HG02840 (cell line): ENCODE data around the gene RFX3.

Experiments
- ATAC-seq: cut with Tn5 transposase; IDR thresholded peaks from one replicate; pipeline ENCODE4 v1.9.1; 2021; ENCODE audit warnings: mild to moderate bottlenecking, moderate library complexity, moderate number of reproducible peaks; ENCODE audit not compliant: unreplicated experiment, low FRiP score

The RFX3 gene

DNA sequence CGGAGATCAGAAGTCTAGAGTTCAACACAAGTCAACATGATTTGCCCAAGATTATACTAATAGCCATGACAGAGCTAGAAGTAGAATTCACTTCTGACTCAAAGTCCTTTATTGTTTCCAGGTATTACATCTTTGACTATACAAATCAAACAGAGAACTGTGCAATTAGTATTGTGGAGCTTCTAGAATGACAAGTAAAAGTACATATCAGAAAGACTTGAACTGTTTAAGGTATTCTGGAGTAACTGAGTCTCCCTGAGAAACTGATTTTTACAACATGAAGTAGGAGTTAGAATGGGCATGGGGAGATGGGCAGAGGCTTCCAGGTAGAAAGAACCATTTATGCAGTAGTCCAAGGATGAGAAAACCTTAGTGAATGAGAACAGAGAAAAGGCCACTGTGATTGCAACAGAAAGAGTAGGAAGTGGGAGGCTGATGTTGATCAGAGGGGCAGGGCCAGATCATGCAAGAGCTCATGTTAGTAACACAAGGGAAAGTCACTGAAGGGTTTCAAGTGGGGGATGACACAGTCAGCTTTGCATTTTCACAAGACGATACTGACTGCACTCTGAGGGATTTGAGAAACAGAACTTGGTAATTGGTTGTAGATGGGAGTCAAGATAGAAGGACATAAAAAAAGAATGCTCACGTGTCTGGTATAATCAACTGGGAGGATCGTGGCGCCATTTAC is 280.7 kb downstream of the RFX3 start:
- peak; percentile 65 for ATAC-seq

DNA sequence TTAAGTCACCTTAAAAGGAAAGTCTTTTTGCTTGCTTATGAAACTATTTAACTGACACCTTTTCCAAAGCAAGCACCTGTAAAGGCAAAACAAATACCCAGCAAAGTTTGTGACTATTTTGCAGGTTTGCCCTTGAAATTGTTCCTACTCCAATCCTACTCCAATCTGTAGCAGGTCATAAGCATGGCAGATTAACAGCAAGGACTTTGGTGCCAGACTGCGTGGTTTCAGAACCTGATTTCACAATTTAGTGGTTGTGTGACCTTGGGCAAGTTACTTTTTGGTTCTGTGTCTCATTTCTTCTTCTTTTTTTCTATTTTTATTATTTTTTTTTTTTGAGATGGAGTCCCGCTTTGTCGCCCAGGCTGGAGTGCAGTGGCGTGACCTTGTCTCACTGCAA is 282.1 kb downstream of the RFX3 start:
- ATAC-seq: no peak

DNA sequence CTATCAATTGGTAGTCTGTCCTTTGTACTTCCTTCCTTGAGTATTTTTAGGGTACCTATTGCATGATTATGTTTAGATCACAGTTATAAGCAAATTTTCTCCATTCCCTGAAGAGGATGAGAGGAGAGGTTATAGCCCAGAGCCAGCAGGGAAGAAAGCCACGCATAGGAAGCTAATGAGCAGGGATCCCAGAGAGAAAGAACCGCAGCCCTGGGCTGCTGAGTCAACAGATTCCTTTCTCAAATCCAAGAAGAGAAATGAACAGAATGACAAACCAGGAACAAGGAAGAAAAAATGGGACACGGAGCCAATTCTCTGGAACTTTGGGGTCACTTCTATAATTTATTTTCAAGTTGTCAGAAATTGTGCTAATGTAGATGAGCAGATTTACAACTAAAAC is 284.5 kb downstream of the RFX3 start:
- no peak for ATAC-seq

DNA sequence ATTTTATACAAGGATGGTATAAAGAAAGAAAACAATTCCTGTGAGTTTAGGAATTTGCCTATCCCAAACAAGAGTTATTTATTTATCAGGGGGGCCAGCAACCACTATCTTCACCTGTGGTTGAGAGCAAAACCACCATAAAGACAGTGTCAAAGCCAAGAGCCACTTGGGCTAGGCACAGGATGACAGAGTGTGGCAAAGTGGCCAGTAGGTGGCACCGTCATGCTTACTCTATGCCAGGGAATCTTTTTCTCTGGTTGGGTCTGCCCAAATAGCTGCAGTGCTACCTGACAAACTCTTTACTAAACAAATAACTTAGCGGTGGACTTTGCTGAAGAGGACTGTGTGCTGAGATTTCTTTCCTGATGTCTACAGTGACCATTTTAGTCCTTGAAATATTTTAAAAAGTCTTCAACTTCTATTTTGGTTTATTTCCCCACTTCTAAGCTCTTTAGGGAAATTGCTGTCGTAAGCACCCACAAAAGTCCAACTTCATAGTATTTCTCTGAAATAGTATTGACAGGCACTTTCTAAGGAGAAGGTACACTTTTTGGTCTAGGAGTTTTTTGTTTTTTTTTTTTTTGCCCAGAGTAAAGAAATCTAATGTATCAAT is 285.0 kb downstream of the RFX3 start:
- ATAC-seq: peak; percentile 82

DNA sequence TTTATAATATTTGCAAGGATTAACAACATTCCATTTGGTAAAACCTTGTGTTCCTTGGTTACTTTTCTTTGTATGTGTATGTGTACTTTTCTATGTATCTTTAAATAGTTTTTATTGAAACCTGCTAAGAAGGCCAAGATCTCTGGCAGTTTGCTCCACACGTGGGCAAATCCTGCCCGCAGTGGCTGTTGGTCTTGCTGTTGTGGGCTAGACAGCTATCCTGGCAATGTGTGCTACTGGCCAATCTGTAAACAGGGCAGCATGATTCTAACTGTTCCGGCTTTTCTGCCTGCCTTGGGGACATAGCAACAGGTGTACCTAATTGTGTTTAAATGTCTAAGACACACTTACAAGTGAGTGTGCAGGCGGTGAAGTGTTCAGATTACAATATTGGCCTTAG is 286.6 kb downstream of the RFX3 start:
- no peak for ATAC-seq

DNA sequence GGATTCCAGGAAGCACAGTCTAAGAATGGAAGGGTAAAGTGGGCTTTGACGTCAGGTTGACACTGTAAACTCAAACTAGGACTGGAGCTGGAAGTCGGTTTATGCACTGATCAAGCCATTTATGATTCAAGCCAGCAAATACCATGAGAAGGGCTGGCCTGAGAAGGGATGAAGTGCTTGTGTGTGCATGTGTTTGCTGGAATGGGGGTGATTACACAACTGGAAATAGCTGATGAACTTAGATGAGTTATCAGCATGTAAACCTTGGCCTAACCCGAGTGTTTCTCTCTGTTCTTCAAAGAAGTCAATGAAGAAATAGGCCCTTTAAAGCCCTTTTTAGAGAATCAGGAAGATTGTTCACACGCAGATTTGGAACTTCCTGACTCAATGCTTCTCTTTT is 287.6 kb downstream of the RFX3 start:
- no peak for ATAC-seq

DNA sequence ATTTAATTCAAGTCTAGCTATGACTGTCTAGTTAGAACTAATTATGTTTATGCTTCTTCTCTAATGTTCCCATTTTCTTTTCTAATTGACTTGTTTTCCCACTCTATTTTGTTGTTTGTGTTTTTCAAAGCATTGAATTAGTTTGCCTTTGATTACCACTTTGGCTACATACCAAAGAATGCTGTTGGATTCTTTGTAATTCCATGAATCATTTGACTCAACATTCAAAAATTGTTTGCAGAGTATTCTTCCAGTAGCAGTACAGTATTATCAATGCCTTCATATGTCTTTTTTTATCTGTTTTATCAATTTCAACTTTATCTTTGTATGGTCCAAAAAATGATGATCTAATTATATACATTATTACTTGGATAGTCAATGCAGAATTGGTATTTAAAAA is 288.7 kb downstream of the RFX3 start:
- ATAC-seq: no peak

DNA sequence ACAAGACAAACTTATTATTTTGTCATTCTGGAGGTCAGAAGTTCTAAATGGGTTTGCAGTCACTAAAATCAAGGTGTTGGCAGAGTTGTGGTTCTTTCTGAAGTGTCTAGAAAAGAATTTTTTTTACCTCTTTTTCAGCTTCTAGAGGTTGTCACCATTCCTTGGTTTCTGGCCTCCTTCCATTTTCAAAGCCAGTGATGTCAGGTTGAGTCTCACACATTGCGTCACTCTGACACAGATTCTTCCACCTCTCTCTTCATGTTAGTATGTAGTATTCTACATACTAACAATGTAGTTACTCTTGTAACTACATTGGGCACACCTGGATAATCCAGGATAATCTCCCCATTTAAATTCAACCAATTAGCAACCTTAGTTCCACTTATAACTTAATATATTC is 290.3 kb downstream of the RFX3 start:
- ATAC-seq: no peak

DNA sequence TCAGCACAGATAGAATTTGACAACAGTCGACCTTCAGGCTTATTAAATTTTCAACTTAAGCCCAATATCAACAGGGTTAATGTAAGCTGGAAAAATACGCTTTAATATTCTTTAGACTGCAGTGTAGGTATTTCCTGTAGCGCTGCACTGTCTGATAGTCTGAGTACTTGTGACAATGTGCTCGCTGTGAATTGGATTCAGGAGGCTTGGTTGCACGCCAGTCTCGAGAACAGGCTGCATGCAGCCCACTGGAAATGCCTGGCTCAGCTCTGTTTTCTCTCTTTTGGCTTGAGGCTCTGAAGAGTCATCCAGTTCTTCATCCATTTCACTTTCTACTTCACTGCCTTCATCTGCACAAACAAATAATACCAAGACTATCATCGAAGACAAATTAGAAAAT is 300.9 kb downstream of the RFX3 start:
- no peak for ATAC-seq

DNA sequence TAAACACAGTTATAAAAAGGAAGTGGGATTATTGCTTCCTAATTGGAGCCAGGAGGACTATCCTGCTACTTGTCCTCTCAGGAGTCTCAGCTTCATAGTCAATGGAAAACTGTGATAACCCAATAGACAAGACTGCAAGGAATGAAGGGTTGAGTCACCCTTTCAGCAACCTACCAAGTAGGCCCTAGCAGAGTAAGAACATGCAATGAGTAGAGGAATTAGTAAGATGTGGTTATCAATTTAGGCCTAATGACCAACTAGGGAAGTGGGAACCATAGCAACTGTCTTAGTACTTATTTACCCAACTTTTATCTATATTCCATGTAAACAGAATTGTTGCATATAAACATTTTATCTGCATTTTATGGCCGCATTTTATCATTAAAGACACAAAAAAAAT is 310.1 kb downstream of the RFX3 start:
- ATAC-seq: no peak

DNA sequence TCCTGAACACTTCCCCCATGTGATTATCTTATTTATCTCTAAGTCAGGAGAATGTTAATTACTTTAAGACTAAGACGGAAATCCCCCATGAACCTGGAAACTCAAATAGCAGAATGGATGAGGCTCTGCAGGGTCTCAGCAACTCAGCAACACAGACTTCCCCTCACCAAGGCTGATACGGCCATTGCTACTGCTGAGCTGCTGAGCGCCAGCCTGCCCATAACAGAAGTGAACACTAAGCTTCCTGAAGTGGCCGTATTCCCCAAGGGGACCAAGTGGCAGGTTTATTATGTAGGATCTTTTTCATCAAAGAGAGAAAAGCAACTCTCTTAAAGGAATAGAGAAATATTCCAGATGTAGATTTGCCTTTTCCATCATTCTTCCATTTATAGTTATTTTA is 311.1 kb downstream of the RFX3 start:
- ATAC-seq: no peak

DNA sequence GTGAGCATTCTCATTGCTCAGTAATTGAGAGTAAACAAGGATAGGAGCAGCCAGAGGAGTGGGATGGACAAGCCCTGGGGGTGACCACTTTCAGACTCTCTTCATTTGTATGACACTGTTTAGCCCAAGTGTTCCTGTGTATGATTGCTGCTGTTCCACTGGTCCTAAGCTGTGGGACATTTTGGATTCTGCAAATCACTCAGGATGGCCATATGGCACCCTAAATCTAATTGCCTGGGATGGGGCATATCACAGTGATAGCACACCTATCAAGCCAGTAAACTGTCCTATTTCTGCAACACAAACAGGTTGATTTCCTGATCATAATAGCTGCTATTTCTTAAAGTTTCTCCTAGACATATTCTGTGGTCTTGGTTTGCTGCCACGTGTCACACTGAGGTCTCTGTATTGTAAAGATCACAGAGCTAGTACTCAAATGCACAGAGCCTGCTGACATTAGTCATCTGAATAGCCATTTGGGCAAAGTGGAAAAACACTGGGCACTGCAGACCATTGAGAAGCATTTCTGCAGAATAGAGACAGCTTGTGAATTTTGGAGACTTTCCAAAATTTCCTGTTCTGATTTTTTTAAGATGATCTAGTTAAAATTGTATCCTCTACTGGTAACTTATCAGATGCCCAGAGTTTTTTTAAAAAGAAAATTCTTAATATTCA is 320.2 kb downstream of the RFX3 start:
- no peak for ATAC-seq

DNA sequence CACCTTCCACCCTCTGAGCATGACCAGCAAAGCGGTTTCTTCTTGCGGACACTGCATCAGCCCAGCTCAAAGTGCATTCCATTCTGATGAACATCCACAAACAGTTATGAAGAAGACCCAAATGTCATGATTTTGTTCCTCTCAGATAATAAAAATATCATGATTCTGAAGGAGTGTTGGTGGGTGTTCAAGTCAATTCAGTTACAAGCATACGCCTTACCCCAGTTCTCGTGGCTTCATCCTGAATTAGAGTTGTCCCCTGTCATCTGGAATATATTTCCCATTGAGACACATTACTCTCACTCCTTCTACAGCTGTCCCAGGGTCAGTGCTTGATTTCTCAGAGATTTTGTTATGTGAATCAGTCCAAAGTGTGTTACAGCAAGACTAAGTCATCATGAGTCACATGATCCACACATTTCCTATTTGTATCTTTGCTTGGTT is 325.4 kb downstream of the RFX3 start:
- no peak for ATAC-seq

DNA sequence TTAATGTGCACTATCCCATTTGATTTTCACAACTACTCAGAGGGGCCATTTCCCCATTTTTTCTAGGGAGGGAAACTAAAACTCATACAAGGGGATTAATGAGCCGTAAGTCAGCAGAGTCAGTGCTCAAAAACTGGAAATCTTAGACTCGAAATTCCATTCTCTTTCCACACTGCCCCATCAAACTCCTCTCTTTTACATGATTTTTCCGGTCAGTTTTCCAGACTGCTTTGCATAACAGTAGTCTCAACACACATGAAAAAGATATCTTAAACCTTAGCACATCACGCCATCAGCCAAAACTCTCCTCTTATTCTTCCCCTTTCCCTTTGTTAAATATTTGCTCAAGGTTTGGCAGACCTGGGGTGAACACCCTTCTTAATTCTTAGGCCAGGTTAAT is 332.0 kb downstream of the RFX3 start:
- no peak for ATAC-seq

DNA sequence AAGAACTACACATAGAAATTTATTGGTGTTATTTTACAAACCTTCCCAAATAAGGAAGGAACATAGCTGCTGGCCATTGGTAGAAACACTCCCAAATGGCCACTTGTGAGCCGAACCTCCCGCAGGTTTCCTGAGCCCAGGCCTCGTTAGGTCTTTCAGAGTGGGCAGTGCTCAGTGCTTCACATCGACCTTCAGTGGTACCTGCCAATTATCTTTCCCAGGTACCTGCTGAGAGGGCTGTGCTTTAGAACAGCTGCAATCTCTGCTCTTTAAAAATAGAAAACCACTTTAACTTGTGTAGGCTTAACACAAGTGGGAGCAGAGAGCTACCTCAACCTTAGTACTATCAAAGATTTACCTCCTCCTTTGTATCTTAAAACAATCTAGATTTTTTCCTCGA is 334.1 kb downstream of the RFX3 start:
- no peak for ATAC-seq

DNA sequence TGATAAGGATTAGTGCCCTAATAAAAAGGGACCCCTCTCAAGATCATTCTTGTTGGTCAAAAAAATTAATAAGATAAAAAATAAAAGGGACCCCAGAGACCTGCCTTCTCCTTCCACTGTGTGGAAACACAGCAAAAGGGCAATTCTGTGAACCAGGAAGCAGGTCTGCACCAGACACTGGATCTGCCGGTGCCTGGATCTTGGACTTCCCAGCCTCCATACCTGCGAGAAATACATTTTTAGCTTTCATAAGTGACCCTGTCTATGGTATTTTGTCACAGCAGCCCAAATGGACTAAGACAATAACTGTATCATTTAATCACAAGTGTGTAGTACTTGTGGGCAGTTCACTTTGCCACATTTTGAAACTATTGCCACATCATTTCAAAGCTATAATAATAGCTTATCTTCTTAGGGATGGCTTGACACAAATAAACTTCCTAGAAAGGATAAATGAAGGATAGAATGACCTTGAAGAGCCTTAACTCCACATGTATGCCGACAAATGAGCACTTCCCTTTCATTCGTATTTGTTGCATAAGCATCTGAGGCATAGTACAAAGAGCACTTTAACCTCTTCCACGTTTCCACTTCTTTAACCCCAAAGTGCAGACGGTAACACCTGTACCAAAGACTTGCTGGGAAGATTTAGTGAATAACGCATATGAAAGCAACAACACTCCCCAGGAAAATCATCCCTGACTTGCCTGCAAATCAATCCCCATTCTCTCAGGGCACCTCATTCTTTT is 336.5 kb downstream of the RFX3 start:
- no peak for ATAC-seq

DNA sequence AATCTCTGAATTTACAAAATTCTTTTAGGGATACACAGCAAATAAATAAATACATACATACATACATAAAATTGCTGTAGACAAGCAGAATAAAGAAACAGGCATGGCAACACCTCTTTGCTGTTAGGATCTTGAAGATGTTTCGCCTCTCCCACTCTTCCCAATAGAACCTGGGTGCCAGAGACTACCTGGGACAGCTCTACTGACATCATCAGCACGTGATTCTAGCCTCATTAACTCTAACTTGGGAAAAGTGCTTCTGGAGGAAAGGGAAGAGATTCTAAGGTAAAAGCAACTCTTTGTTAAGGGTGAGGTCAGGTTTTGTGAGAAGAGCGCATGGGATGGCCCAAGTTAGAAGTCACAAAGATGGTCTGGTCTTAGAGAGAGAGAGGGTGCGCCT is 339.1 kb downstream of the RFX3 start:
- ATAC-seq: no peak

DNA sequence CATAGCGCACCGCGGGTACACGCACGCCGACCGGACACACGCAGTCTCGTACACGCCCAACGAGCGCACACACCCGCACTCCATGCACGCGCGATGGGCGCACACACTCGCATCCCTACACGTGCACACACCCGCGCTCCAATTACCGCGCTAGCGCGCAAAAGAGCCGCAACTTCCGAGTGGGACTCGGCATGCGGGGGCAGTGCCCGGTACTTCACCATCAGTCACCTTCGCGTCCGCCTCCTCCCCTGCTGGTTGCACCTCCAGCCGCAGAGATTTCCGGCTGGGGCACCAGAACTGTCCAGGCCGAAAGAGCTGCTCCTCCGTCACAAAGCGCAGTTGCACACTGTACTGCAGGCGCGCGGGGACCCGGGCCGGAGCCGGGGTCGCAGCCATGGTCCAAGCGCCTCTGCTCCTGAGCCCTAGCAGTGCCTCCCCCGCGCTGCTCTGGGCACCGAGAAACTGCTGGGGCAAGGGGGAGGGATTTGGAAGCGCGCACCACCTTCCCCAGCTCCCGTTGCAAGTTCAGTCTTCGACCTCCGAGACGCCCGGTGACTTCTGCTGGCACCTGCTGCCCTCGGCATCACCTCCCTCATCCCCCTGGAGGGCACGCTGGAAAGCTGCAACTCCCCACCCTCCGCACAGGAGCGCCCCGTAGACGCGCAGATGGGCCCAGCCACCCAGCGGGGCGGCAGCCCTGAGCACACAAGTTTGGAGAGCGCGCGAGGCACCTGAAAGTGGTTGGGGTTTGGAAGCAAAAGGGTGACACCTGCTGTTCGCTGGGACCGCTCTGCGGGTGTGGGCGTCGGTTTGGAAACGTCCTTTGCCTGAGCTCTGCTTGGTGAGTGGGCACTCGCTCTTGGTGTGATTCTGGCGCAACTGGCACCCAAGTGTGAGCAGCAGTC is 344.5 kb downstream of the RFX3 start:
- ATAC-seq: no peak

DNA sequence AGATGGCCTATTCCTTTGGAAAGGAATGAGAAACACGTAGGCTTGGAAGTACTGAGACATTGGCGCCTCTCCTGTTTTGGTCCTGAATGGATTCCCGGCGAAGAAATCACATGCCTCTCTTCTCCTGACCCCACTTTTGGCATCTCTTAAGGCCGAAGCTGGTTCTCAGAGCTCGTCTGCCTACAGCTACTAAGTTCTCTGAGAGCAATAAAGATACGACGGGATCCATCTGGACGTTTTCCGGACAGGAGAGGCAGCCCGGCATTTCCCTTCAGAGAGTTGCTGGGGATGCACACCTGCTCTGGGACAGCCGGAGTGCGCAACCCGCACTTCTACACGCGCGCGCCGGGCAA is 345.1 kb downstream of the RFX3 start:
- ATAC-seq: no peak

DNA sequence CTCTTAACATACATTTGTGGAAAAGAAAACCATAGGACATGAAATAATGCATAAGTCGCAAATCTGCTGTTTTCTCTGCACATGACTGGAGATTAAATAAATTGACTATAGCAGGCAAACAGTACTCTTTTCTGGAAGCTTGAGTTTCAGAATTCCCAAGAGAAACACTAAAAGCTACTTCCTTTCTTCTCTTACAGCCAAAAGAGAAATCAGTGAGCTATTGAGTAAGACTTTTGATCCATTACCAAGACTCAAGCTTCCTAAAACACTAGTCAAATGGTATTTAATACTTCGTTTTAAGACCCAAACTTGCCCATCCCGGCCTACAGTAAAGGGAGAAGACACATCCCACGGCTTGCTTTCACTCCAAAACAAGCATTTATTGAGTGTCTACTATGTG is 346.1 kb downstream of the RFX3 start:
- no peak for ATAC-seq
